Cortex of kidney (tissue), 1 donor: ENCODE data around the gene EXOC2.

Experiments used
- DNase-seq: peaks from one replicate; lab custom pipeline; 2025; lab: John Stamatoyannopoulos, UW

EXOC2 gene

GRCh38 chr6:527989-528673 lies 164.8 kb downstream of the EXOC2 start:
- DNase-seq, result no peak

GRCh38 chr6:524803-525202 lies 168.1 kb downstream of the EXOC2 start:
- no peak for DNase-seq

GRCh38 chr6:520820-521219 lies 172.1 kb downstream of the EXOC2 start:
- no peak for DNase-seq

GRCh38 chr6:518218-518617 lies 174.7 kb downstream of the EXOC2 start:
- DNase-seq, result no peak

- DNase-seq, result no peak
These were observed 176.7 kb downstream of the EXOC2 start for GRCh38 chr6:516213-516612.

GRCh38 chr6:515267-515666 lies 177.7 kb downstream of the EXOC2 start:
- no peak for DNase-seq

- no peak for DNase-seq
These were observed 178.5 kb downstream of the EXOC2 start for GRCh38 chr6:514396-514978.

- no peak for DNase-seq
These were observed 179.0 kb downstream of the EXOC2 start for GRCh38 chr6:513961-514360.

GRCh38 chr6:513058-513457 lies 179.9 kb downstream of the EXOC2 start:
- DNase-seq, result no peak

GRCh38 chr6:511488-512137 lies 181.3 kb downstream of the EXOC2 start:
- DNase-seq, result no peak

- DNase-seq, result no peak
These were observed 183.3 kb downstream of the EXOC2 start for GRCh38 chr6:509676-510075.

GRCh38 chr6:508614-509013 lies 184.3 kb downstream of the EXOC2 start:
- DNase-seq, result no peak

- no peak for DNase-seq
These were observed 184.9 kb downstream of the EXOC2 start for GRCh38 chr6:508006-508405.

- no peak for DNase-seq
These were observed 185.9 kb downstream of the EXOC2 start for GRCh38 chr6:506920-507622.

GRCh38 chr6:506508-506907 lies 186.4 kb downstream of the EXOC2 start:
- DNase-seq, result no peak

GRCh38 chr6:505374-505773 lies 187.6 kb downstream of the EXOC2 start:
- DNase-seq, result no peak

GRCh38 chr6:504446-504980 lies 188.4 kb downstream of the EXOC2 start:
- no peak for DNase-seq

GRCh38 chr6:503610-504362 lies 189.2 kb downstream of the EXOC2 start:
- DNase-seq, result no peak

- no peak for DNase-seq
These were observed 190.2 kb downstream of the EXOC2 start for GRCh38 chr6:502761-503160.

GRCh38 chr6:501891-502601 lies 190.9 kb downstream of the EXOC2 start:
- no peak for DNase-seq

GRCh38 chr6:499617-500016 lies 193.3 kb downstream of the EXOC2 start:
- DNase-seq, result no peak
